ENCODE results near the gene BLID.

BLID gene

GRCh38 chr11:122076512-122077120 is 39.4 kb downstream of the BLID start:
- H3K79me2 ChIP-seq (ENCODE audit: insufficient read depth, low read length): no peaks in the 10 kb centered on the region
- H3K9ac ChIP-seq (ENCODE audit: low read length): no peak overlapping the region
- no peaks in the 10 kb centered on the region for H3K9me3 ChIP-seq (ENCODE audit: insufficient read depth, low read length)
- H3K4me2 ChIP-seq (ENCODE audit: low read depth, low read length, poor library complexity, severe bottlenecking): no peak overlapping the region
- no peaks in the 10 kb centered on the region for H3K9me2 ChIP-seq (replicated peaks; ENCODE audit: insufficient read depth, low read length)
- TF ChIP-seq CTCF (IDR thresholded peaks at IDR 0.05; ENCODE audit: insufficient read depth, low read length, poor library complexity, severe bottlenecking) (no peak), EZH2phosphoT487 (conservative IDR thresholded peaks at IDR 0.05; ENCODE audit: low read length) (no peak)
- no peak overlapping the region for H2AFZ ChIP-seq (ENCODE audit: low read depth, low read length, severe bottlenecking)
- H3K4me3 ChIP-seq (ENCODE audit: insufficient read depth, low read length, poor library complexity, severe bottlenecking): no peak overlapping the region
- no peaks in the 10 kb centered on the region for H3K27me3 ChIP-seq (ENCODE audit: low read length)
- H3K36me3 ChIP-seq (ENCODE audit: low read length): no peaks in the 10 kb centered on the region
- no peaks in the 10 kb centered on the region for H3F3A ChIP-seq (ENCODE audit: insufficient read depth)
- H3K27ac ChIP-seq (ENCODE audit: low read depth, low read length): no peak overlapping the region
- no peaks in the 10 kb centered on the region for H4K20me1 ChIP-seq (ENCODE audit: low read depth, low read length)

GRCh38 chr11:122075016-122075415 is 41.0 kb downstream of the BLID start:
- Histone ChIP-seq H3K36me3 (ENCODE audit: low read length) (no peaks in the 10 kb centered on the region), H3K27ac (ENCODE audit: low read depth, low read length) (no peak overlapping the region), H3K9ac (ENCODE audit: low read length) (no peak overlapping the region)

GRCh38 chr11:122074022-122074421 is 42.0 kb downstream of the BLID start:
- Histone ChIP-seq H2AFZ (ENCODE audit: low read depth, low read length, severe bottlenecking) (no peak overlapping the region), H3K27ac (ENCODE audit: low read depth, low read length) (no peak overlapping the region), H3K9me3 (ENCODE audit: insufficient read depth, low read length) (no peaks in the 10 kb centered on the region), H3K4me2 (ENCODE audit: low read depth, low read length, poor library complexity, severe bottlenecking) (no peak overlapping the region), H3K9me2 (replicated peaks; ENCODE audit: insufficient read depth, low read length) (no peaks in the 10 kb centered on the region), H3K27me3 (ENCODE audit: low read length) (no peaks in the 10 kb centered on the region), H3K9ac (ENCODE audit: low read length) (no peak overlapping the region), H3K36me3 (ENCODE audit: low read length) (no peaks in the 10 kb centered on the region), H3K4me3 (ENCODE audit: insufficient read depth, low read length, poor library complexity, severe bottlenecking) (no peak overlapping the region), H4K20me1 (ENCODE audit: low read depth, low read length) (no peaks in the 10 kb centered on the region), H3K79me2 (ENCODE audit: insufficient read depth, low read length) (no peaks in the 10 kb centered on the region), H3F3A (ENCODE audit: insufficient read depth) (no peaks in the 10 kb centered on the region)
- TF ChIP-seq CTCF (IDR thresholded peaks at IDR 0.05; ENCODE audit: insufficient read depth, low read length, poor library complexity, severe bottlenecking) (no peak), EZH2phosphoT487 (conservative IDR thresholded peaks at IDR 0.05; ENCODE audit: low read length) (no peak)

More at GRCh38 chr11:122075016-122075415, 41.0 kb downstream of the BLID start:
- Histone ChIP-seq H3F3A (ENCODE audit: insufficient read depth) (no peaks in the 10 kb centered on the region), H3K4me3 (ENCODE audit: insufficient read depth, low read length, poor library complexity, severe bottlenecking) (no peak overlapping the region), H3K27me3 (ENCODE audit: low read length) (no peaks in the 10 kb centered on the region), H3K4me2 (ENCODE audit: low read depth, low read length, poor library complexity, severe bottlenecking) (no peak overlapping the region), H3K9me3 (ENCODE audit: insufficient read depth, low read length) (no peaks in the 10 kb centered on the region), H2AFZ (ENCODE audit: low read depth, low read length, severe bottlenecking) (no peak overlapping the region), H3K9me2 (replicated peaks; ENCODE audit: insufficient read depth, low read length) (no peaks in the 10 kb centered on the region), H3K79me2 (ENCODE audit: insufficient read depth, low read length) (no peaks in the 10 kb centered on the region), H4K20me1 (ENCODE audit: low read depth, low read length) (no peaks in the 10 kb centered on the region)
- TF ChIP-seq EZH2phosphoT487 (conservative IDR thresholded peaks at IDR 0.05; ENCODE audit: low read length) (no peak), CTCF (IDR thresholded peaks at IDR 0.05; ENCODE audit: insufficient read depth, low read length, poor library complexity, severe bottlenecking) (no peak)
